Gastrocnemius medialis (tissue), 4 donors: Measurements from ENCODE around the gene PFKP.

Experiments
- CTCF ChIP-seq, 5 experiments: fragments of 450-650 bp in 3 of 5; fragments of 200-600 bp in 2 of 5; sonication (generic) in 2 of 5; IDR thresholded peaks in 4 of 5; conservative IDR thresholded peaks in 1 of 5; 1 replicate in 4 of 5; 2 replicates in 1 of 5; pipeline ENCODE4 v1.5.1; 2016 to 2019; ENCODE audit warnings: antibody characterized with exemption in 5 of 5, mild to moderate bottlenecking in 3 of 5, moderate library complexity in 3 of 5
- POLR2A ChIP-seq, 2 donors: fragments of 450-650 bp; IDR thresholded peaks; one replicate each; pipeline ENCODE4 v1.6.1; 2017; ENCODE audit warnings: antibody characterized with exemption in 2 of 2, mild to moderate bottlenecking in 2 of 2, moderate library complexity in 2 of 2

- no peak for TF ChIP-seq CTCF (IDR thresholded peaks at IDR 0.05 in 4 of 5, conservative IDR thresholded peaks at IDR 0.05 in 1 of 5)
- TF ChIP-seq POLR2A (IDR thresholded peaks at IDR 0.05): no peak
Observed at GRCh38 chr10:3162533-3162932, 95.2 kb downstream of the PFKP start.
